Chondrocyte (in vitro differentiated cells): ENCODE results near the gene OSTN. TPM values are rescaled to one million over a fixed set of nuclear protein-coding genes. Genes with fewer than 3 reads are reported as not detected.

Source experiments
- DNase-seq: peaks from one replicate; pipeline ENCODE4 v3.0.0; 2021; ENCODE audit warnings: mixed read lengths, low spot score
- H3K27ac Mint-ChIP-seq: one replicate; pipeline ENCODE4 v1.8.0; 2021; ENCODE audit warnings: mild to moderate bottlenecking, moderate library complexity, mixed read lengths; ENCODE audit not compliant: unreplicated experiment
- H3K27me3 Mint-ChIP-seq: 2 replicates; pipeline ENCODE4 v1.8.0; 2021; ENCODE audit warnings: low read depth, mixed read lengths
- H3K36me3 Mint-ChIP-seq: 2 replicates; pipeline ENCODE4 v1.8.0; 2021; ENCODE audit warnings: low read depth, mixed read lengths
- H3K4me1 Mint-ChIP-seq: 2 replicates; pipeline ENCODE4 v1.8.0; 2021; ENCODE audit warnings: low read depth, mild to moderate bottlenecking, mixed read lengths
- H3K4me3 Mint-ChIP-seq: one replicate; pipeline ENCODE4 v1.8.0; 2021; ENCODE audit warnings: mild to moderate bottlenecking, moderate library complexity, mixed read lengths; ENCODE audit not compliant: unreplicated experiment
- H3K9me3 Mint-ChIP-seq: 2 replicates; pipeline ENCODE4 v1.8.0; 2021; ENCODE audit warnings: low read depth, mixed read lengths
- CTCF ChIP-seq: fragments of 200-600 bp; sonication (generic); IDR thresholded peaks from 2 replicates; pipeline ENCODE4 v1.5.0; 2021; ENCODE audit warnings: antibody characterized with exemption, mild to moderate bottlenecking, moderate library complexity
- total RNA-seq: library from RNA; stranded (reverse); gene quantifications from 3 replicates; pipeline ENCODE4 v1.2.1, GENCODE V29; 2021

OSTN gene
- total RNA-seq, 1 donor from 2014 or later: not detected

GRCh38 chr3:191280882-191281281 lies 81.8 kb downstream of the OSTN start:
- peaks cover 8% of the 10 kb centered on the region for H3K4me1 Mint-ChIP-seq
- peaks cover 7% of the 10 kb centered on the region for H3K27me3 Mint-ChIP-seq
- no peaks in the 10 kb centered on the region for H3K9me3 Mint-ChIP-seq
- no peak for TF ChIP-seq CTCF
- no peak for DNase-seq
- H3K27ac Mint-ChIP-seq: no peak overlapping the region
- no peak overlapping the region for H3K4me3 Mint-ChIP-seq
- no peaks in the 10 kb centered on the region for H3K36me3 Mint-ChIP-seq

GRCh38 chr3:191282251-191283185 lies 83.5 kb downstream of the OSTN start:
- no peak for DNase-seq
- no peak overlapping the region for H3K27ac Mint-ChIP-seq
- no peak for TF ChIP-seq CTCF
- no peak overlapping the region for H3K4me3 Mint-ChIP-seq
- peaks cover 7% of the 10 kb centered on the region for H3K27me3 Mint-ChIP-seq
- H3K36me3 Mint-ChIP-seq: no peaks in the 10 kb centered on the region
- H3K4me1 Mint-ChIP-seq: peaks cover 8% of the 10 kb centered on the region
- no peaks in the 10 kb centered on the region for H3K9me3 Mint-ChIP-seq

- Mint-ChIP-seq H3K27me3 (peaks cover 7% of the 10 kb centered on the region), H3K36me3 (no peaks in the 10 kb centered on the region), H3K4me3 (no peak overlapping the region)
These were observed 84.4 kb downstream of the OSTN start for GRCh38 chr3:191283400-191283799.

GRCh38 chr3:191290311-191291025 lies 91.4 kb downstream of the OSTN start:
- peaks cover 6% of the 10 kb centered on the region for H3K4me1 Mint-ChIP-seq
- H3K27me3 Mint-ChIP-seq: no peaks in the 10 kb centered on the region
- no peaks in the 10 kb centered on the region for H3K9me3 Mint-ChIP-seq
- no peak for DNase-seq
- no peaks in the 10 kb centered on the region for H3K36me3 Mint-ChIP-seq
- no peak for TF ChIP-seq CTCF
- H3K4me3 Mint-ChIP-seq: no peak overlapping the region
- H3K27ac Mint-ChIP-seq: no peak overlapping the region

More at GRCh38 chr3:191283400-191283799, 84.4 kb downstream of the OSTN start:
- no peak for TF ChIP-seq CTCF
- DNase-seq: no peak
- no peaks in the 10 kb centered on the region for H3K9me3 Mint-ChIP-seq
- H3K4me1 Mint-ChIP-seq: peaks cover 8% of the 10 kb centered on the region
- H3K27ac Mint-ChIP-seq: no peak overlapping the region

GRCh38 chr3:191292243-191293015 lies 93.4 kb downstream of the OSTN start:
- Mint-ChIP-seq H3K27ac (no peak overlapping the region), H3K36me3 (no peaks in the 10 kb centered on the region), H3K27me3 (no peaks in the 10 kb centered on the region), H3K4me3 (no peak overlapping the region), H3K9me3 (no peaks in the 10 kb centered on the region), H3K4me1 (peaks cover 6% of the 10 kb centered on the region)
- no peak for DNase-seq
- no peak for TF ChIP-seq CTCF
